Measurements from ENCODE around the gene SLC25A41. TPM values are rescaled to one million over a fixed set of nuclear protein-coding genes. Genes with fewer than 3 reads are reported as not detected.

The SLC25A41 gene
- polyA plus RNA-seq, 1 donor (not counting 4 experiments of a cell fraction or from before 2014, with no cell fraction given): not detected

- peaks cover 5% of the 10 kb centered on the region for H3K4me1 ChIP-seq (ENCODE audit: control insufficient read depth, extremely low read depth, insufficient read depth, low read length)
- no peak overlapping the region for H2AFZ ChIP-seq (ENCODE audit: control insufficient read depth, low read length)
- H3K79me2 ChIP-seq (ENCODE audit: control insufficient read depth, insufficient read depth, low read length): no peaks in the 10 kb centered on the region
- DNase-seq (ENCODE audit: low read depth, low spot score): no peak
- no peak overlapping the region for H3K27ac ChIP-seq (ENCODE audit: control insufficient read depth, insufficient read depth, low read length)
- H3K4me3 ChIP-seq (ENCODE audit: control insufficient read depth in 2 of 3, extremely low read depth in 1 of 3, insufficient read depth in 2 of 3, low read depth in 1 of 3, low read length in 3 of 3): no peak overlapping the region
- no peak for FAIRE-seq
- no peaks in the 10 kb centered on the region for H4K20me1 ChIP-seq (ENCODE audit: control insufficient read depth, extremely low read depth, insufficient read depth, low read length)
- no peaks in the 10 kb centered on the region for H3K9me3 ChIP-seq (ENCODE audit: control insufficient read depth, low read depth, low read length)
- H3K36me3 ChIP-seq (ENCODE audit: control insufficient read depth in 2 of 2, extremely low read depth in 1 of 2, insufficient read depth in 2 of 2, low read length in 2 of 2): no peaks in the 10 kb centered on the region
- no peak overlapping the region for H3K4me2 ChIP-seq (ENCODE audit: control insufficient read depth, extremely low read depth, insufficient read depth, low read depth, low read length)
- dilution Hi-C loops (cut with MboI; ENCODE audit: extremely low pct_ligation_motif_present, low sequenced_read_pairs): no loop called here
- no peak for TF ChIP-seq EZH2 (IDR thresholded peaks at IDR 0.05; ENCODE audit: low read length)
- no peak for TF ChIP-seq CTCF (optimal IDR thresholded peaks at IDR 0.05 in 1 of 3, IDR thresholded peaks at IDR 0.05 in 1 of 3, conservative IDR thresholded peaks at IDR 0.05 in 1 of 3; ENCODE audit: extremely low read depth in 1 of 3, insufficient read depth in 2 of 3, low read length in 3 of 3)
- no peaks in the 10 kb centered on the region for H3K9me1 ChIP-seq (ENCODE audit: control insufficient read depth, extremely low read depth, insufficient read depth, low read length)
- H3K9ac ChIP-seq (ENCODE audit: control insufficient read depth, extremely low read depth, insufficient read depth, low read length): no peak overlapping the region
- peaks cover 12% of the 10 kb centered on the region for H3K27me3 ChIP-seq (ENCODE audit: control insufficient read depth, extremely low read depth, insufficient read depth, low read length)
These were observed 45.3 kb upstream of the SLC25A41 start for GRCh38 chr19:6478815-6479214.

- Histone ChIP-seq H3K27ac (ENCODE audit: control insufficient read depth, insufficient read depth, low read length) (no peak overlapping the region), H3K4me3 (ENCODE audit: control insufficient read depth in 2 of 3, extremely low read depth in 1 of 3, insufficient read depth in 2 of 3, low read depth in 1 of 3, low read length in 3 of 3) (peak overlapping the region in 2 of 3 experiments; percentile 17 to 40), H3K36me3 (ENCODE audit: control insufficient read depth in 2 of 2, extremely low read depth in 1 of 2, insufficient read depth in 2 of 2, low read length in 2 of 2) (no peaks in the 10 kb centered on the region), H3K9me1 (ENCODE audit: control insufficient read depth, extremely low read depth, insufficient read depth, low read length) (no peaks in the 10 kb centered on the region), H3K79me2 (ENCODE audit: control insufficient read depth, insufficient read depth, low read length) (no peaks in the 10 kb centered on the region), H2AFZ (ENCODE audit: control insufficient read depth, low read length) (no peak overlapping the region), H3K9me3 (ENCODE audit: control insufficient read depth, low read depth, low read length) (no peaks in the 10 kb centered on the region), H3K9ac (ENCODE audit: control insufficient read depth, extremely low read depth, insufficient read depth, low read length) (no peak overlapping the region), H4K20me1 (ENCODE audit: control insufficient read depth, extremely low read depth, insufficient read depth, low read length) (no peaks in the 10 kb centered on the region), H3K4me1 (ENCODE audit: control insufficient read depth, extremely low read depth, insufficient read depth, low read length) (peaks cover 5% of the 10 kb centered on the region), H3K4me2 (ENCODE audit: control insufficient read depth, extremely low read depth, insufficient read depth, low read depth, low read length) (peak overlapping the region; percentile 75), H3K27me3 (ENCODE audit: control insufficient read depth, extremely low read depth, insufficient read depth, low read length) (peaks cover 12% of the 10 kb centered on the region)
- TF ChIP-seq EZH2 (IDR thresholded peaks at IDR 0.05; ENCODE audit: low read length) (no peak), CTCF (optimal IDR thresholded peaks at IDR 0.05 in 1 of 3, IDR thresholded peaks at IDR 0.05 in 1 of 3, conservative IDR thresholded peaks at IDR 0.05 in 1 of 3; ENCODE audit: extremely low read depth in 1 of 3, insufficient read depth in 2 of 3, low read length in 3 of 3) (no peak)
- DNase-seq (ENCODE audit: low read depth, low spot score) (no peak), FAIRE-seq (no peak)
- dilution Hi-C loops (cut with MboI; ENCODE audit: extremely low pct_ligation_motif_present, low sequenced_read_pairs): no loop called here
These were observed 43.4 kb upstream of the SLC25A41 start for GRCh38 chr19:6476896-6477431.
